ENCODE measurements around the gene ZNF555. TPM values are rescaled to one million over a fixed set of nuclear protein-coding genes. Genes with fewer than 3 reads are reported as not detected.

Gene ZNF555
- total and polyA plus RNA-seq, 2 of the 13 experiments (the other 11 are each of a cell fraction or from before 2014, with no cell fraction given), result 5.0 to 8.0 TPM

- TF ChIP-seq HCFC1 (IDR thresholded peaks at IDR 0.05; ENCODE audit: low read depth, low read length) (no peak; the same call in 1 of the 2 replicates), ZFP36L2 (CRISPR knock-in tag; IDR thresholded peaks at IDR 0.05) (no peak), CREB3 (CRISPR knock-in tag; IDR thresholded peaks at IDR 0.05) (no peak), ZFP36 (IDR thresholded peaks at IDR 0.05; ENCODE audit: borderline replicate concordance, low read depth, low read length, partially characterized antibody) (no peak), GPBP1L1 (CRISPR knock-in tag; IDR thresholded peaks at IDR 0.05) (no peak), ZFP1 (CRISPR knock-in tag; IDR thresholded peaks at IDR 0.05) (no peak), TFDP2 (CRISPR knock-in tag; IDR thresholded peaks at IDR 0.05) (peak; percentile 86), ZSCAN9 (CRISPR knock-in tag; IDR thresholded peaks at IDR 0.05; ENCODE audit: borderline replicate concordance) (peak; percentile 70; the same call in 1 of the 2 replicates), SMAD3 (CRISPR knock-in tag; IDR thresholded peaks at IDR 0.05) (no peak), KDM4B (CRISPR knock-in tag; IDR thresholded peaks at IDR 0.05) (no peak), NR0B2 (CRISPR knock-in tag; IDR thresholded peaks at IDR 0.05) (peak; percentile 35; the same call in 1 of the 2 replicates), THAP7 (CRISPR knock-in tag; IDR thresholded peaks at IDR 0.05) (no peak), STAT6 (CRISPR knock-in tag; IDR thresholded peaks at IDR 0.05; ENCODE audit: borderline replicate concordance) (no peak), ZBTB49 (CRISPR knock-in tag; IDR thresholded peaks at IDR 0.05; ENCODE audit: borderline replicate concordance) (no peak), DNMT3B (CRISPR knock-in tag; conservative IDR thresholded peaks at IDR 0.05) (no peak), NR2F1 (CRISPR knock-in tag; IDR thresholded peaks at IDR 0.05) (no peak), GTF3A (CRISPR knock-in tag; conservative IDR thresholded peaks at IDR 0.05) (no peak)
These were observed 59.3 kb downstream of the ZNF555 start, which contains the start of gene ZNF57 (continued) for GRCh38 chr19:2900296-2901252.
